H9 (cell line): ENCODE results near the gene RAB33B. TPM values are rescaled to one million over a fixed set of nuclear protein-coding genes. Genes with fewer than 3 reads are reported as not detected.
A peak's percentile ranks its signal among the peaks of the same experiment; 100 is the strongest.

ENCODE experiments used
- DNase-seq: peaks from one replicate; pipeline ENCODE4 v3.0.0-alpha.2; 2017
- H2AFZ ChIP-seq: one replicate; pipeline ENCODE4 v1.6.1; 2013; ENCODE audit warnings: mild to moderate bottlenecking, low read length, control low read depth, moderate library complexity
- H2AK5ac ChIP-seq: 2 replicates; pipeline ENCODE4 v1.6.1; 2013; ENCODE audit warnings: low read length, control low read depth, mixed read lengths; ENCODE audit not compliant: insufficient read length
- H2BK120ac ChIP-seq: one replicate; pipeline ENCODE4 v1.6.1; 2013; ENCODE audit warnings: low read depth, mild to moderate bottlenecking, low read length, control low read depth, inconsistent platforms; ENCODE audit not compliant: poor library complexity, severe bottlenecking
- H2BK12ac ChIP-seq: 2 replicates; pipeline ENCODE4 v1.6.1; 2013; ENCODE audit warnings: low read length, control low read depth, mixed read lengths, low read depth; ENCODE audit not compliant: insufficient read length
- H2BK15ac ChIP-seq: 2 replicates; pipeline ENCODE4 v1.6.1; 2013; ENCODE audit warnings: low read depth, low read length, control low read depth
- H2BK20ac ChIP-seq: one replicate; pipeline ENCODE4 v1.6.1; 2013; ENCODE audit warnings: low read depth, mild to moderate bottlenecking, low read length, control low read depth, inconsistent platforms; ENCODE audit not compliant: poor library complexity, severe bottlenecking
- H2BK5ac ChIP-seq: 2 replicates; pipeline ENCODE4 v1.6.1; 2013; ENCODE audit warnings: low read length, control low read depth, mixed read lengths; ENCODE audit not compliant: insufficient read length
- H3K14ac ChIP-seq: 2 replicates; pipeline ENCODE4 v1.6.1; 2013; ENCODE audit warnings: low read length, control low read depth; ENCODE audit not compliant: insufficient read depth
- H3K18ac ChIP-seq: 2 replicates; pipeline ENCODE4 v1.6.1; 2013; ENCODE audit warnings: low read depth, mild to moderate bottlenecking, mixed read lengths, low read length, control low read depth; ENCODE audit not compliant: insufficient read length
- H3K23ac ChIP-seq: 2 replicates; pipeline ENCODE4 v1.6.1; 2013; ENCODE audit warnings: low read length, control low read depth, mixed read lengths, low read depth; ENCODE audit not compliant: insufficient read length
- H3K23me2 ChIP-seq: 2 replicates; pipeline ENCODE4 v1.6.1; 2013; ENCODE audit warnings: low read depth, mild to moderate bottlenecking, mixed read lengths, low read length, control low read depth; ENCODE audit not compliant: insufficient read length, poor library complexity, severe bottlenecking
- H3K27ac ChIP-seq: 2 replicates; pipeline ENCODE4 v1.5.1; 2013; ENCODE audit warnings: low read length, control low read depth, mixed read lengths, low read depth; ENCODE audit not compliant: insufficient read length
- H3K27me3 ChIP-seq: 2 replicates; pipeline ENCODE4 v1.6.1; 2013; ENCODE audit warnings: low read length, control low read depth, inconsistent platforms; ENCODE audit not compliant: insufficient read depth
- H3K4ac ChIP-seq: 2 replicates; pipeline ENCODE4 v1.6.1; 2013; ENCODE audit warnings: low read depth, mild to moderate bottlenecking, control low read depth, inconsistent platforms, low read length, moderate library complexity
- H3K4me1 ChIP-seq: 2 replicates; pipeline ENCODE4 v1.6.1; 2013; ENCODE audit warnings: low read length, control low read depth, inconsistent platforms; ENCODE audit not compliant: insufficient read depth
- H3K4me2 ChIP-seq: 2 replicates; pipeline ENCODE4 v1.6.1; 2013; ENCODE audit warnings: low read length, control low read depth, mixed read lengths; ENCODE audit not compliant: insufficient read length, insufficient read depth
- H3K56ac ChIP-seq: 2 replicates; pipeline ENCODE4 v1.6.1; 2013; ENCODE audit warnings: low read depth, mild to moderate bottlenecking, mixed read lengths, low read length, control low read depth; ENCODE audit not compliant: insufficient read length
- H3K79me1 ChIP-seq: 2 replicates; pipeline ENCODE4 v1.6.1; 2013; ENCODE audit warnings: low read depth, mild to moderate bottlenecking, moderate library complexity, low read length, control low read depth, inconsistent platforms; ENCODE audit not compliant: insufficient read depth, poor library complexity, severe bottlenecking
- H3K79me2 ChIP-seq: 2 replicates; pipeline ENCODE4 v1.6.1; 2013; ENCODE audit warnings: low read length, control low read depth, inconsistent platforms; ENCODE audit not compliant: insufficient read depth
- H3K9ac ChIP-seq: 2 replicates; pipeline ENCODE4 v1.6.1; 2013; ENCODE audit warnings: low read length, control low read depth, mixed read lengths; ENCODE audit not compliant: insufficient read length; ENCODE audit errors: extremely low read depth
- H3K9me3 ChIP-seq: one replicate; pipeline ENCODE4 v1.6.1; 2013; ENCODE audit warnings: low read depth, low read length, inconsistent platforms; ENCODE audit not compliant: control insufficient read depth
- H3T11ph ChIP-seq: one replicate; pipeline ENCODE4 v1.6.1; 2013; ENCODE audit warnings: mild to moderate bottlenecking, low read length, control low read depth, inconsistent platforms
- H4K20me1 ChIP-seq: one replicate; pipeline ENCODE4 v1.6.1; 2013; ENCODE audit not compliant: control insufficient read depth, insufficient read length, insufficient read depth
- H4K5ac ChIP-seq: 2 replicates; pipeline ENCODE4 v1.6.1; 2013; ENCODE audit warnings: low read depth, mild to moderate bottlenecking, mixed read lengths, low read length, control low read depth; ENCODE audit not compliant: insufficient read length
- H4K8ac ChIP-seq: replicated peaks from 2 replicates; pipeline ENCODE4 v1.6.1; 2013; ENCODE audit warnings: low read length, control low read depth, mixed read lengths, low read depth; ENCODE audit not compliant: insufficient read length
- H4K91ac ChIP-seq: 2 replicates; pipeline ENCODE4 v1.6.1; 2013; ENCODE audit warnings: low read depth, mild to moderate bottlenecking, moderate library complexity, mixed read lengths, low read length, control low read depth; ENCODE audit not compliant: insufficient read length
- H3K27ac Mint-ChIP-seq, 3 experiments: 2 replicates in 2 of 3; 3 replicates in 1 of 3; pipeline ENCODE4 v1.8.0; 2020 to 2021; ENCODE audit warnings: mixed read lengths in 3 of 3, mild to moderate bottlenecking in 1 of 3, moderate library complexity in 1 of 3
- H3K27me3 Mint-ChIP-seq: 2 replicates; pipeline ENCODE4 v1.8.0; 2021; ENCODE audit warnings: low read depth, mild to moderate bottlenecking, moderate library complexity, mixed read lengths
- H3K36me3 Mint-ChIP-seq, 3 experiments: 2 replicates in 2 of 3; 3 replicates in 1 of 3; pipeline ENCODE4 v1.8.0; 2020 to 2021; ENCODE audit warnings: low read depth in 3 of 3, mixed read lengths in 3 of 3; ENCODE audit not compliant: insufficient read depth in 1 of 3
- H3K4me1 Mint-ChIP-seq, 2 experiments: 2 replicates each; pipeline ENCODE4 v1.8.0; 2020; ENCODE audit warnings: mixed read lengths in 2 of 2
- H3K4me3 Mint-ChIP-seq, 2 experiments: 2 replicates in 1 of 2; 3 replicates in 1 of 2; pipeline ENCODE4 v1.8.0; 2020 to 2021; ENCODE audit warnings: mild to moderate bottlenecking in 2 of 2, mixed read lengths in 2 of 2, moderate library complexity in 1 of 2
- H3K9me3 Mint-ChIP-seq, 2 experiments: 2 replicates in 1 of 2; 3 replicates in 1 of 2; pipeline ENCODE4 v1.8.0; 2020; ENCODE audit warnings: mild to moderate bottlenecking in 2 of 2, mixed read lengths in 2 of 2, moderate library complexity in 1 of 2
- WGBS: extraction: QIAGEN DNeasy Blood & Tissue Kit; methylation state at CpG from one replicate; pipeline ENCODE4 v1.1.7; 2013; ENCODE audit warnings: missing lambda C conversion rate, low lambda C conversion rate, mixed read lengths; ENCODE audit not compliant: insufficient read length; ENCODE audit errors: extremely low coverage; 5-methylcytosine and 5-hydroxymethylcytosine counted together
- total RNA-seq: library from RNA; stranded (reverse); gene quantifications from 2 replicates; pipeline ENCODE4 v1.2.1, GENCODE V29; 2021
- TF ChIP-seq, protein P1 (sequence below): fragments of 200-600 bp; sonication (generic); conservative IDR thresholded peaks from 3 replicates; pipeline ENCODE4 v1.8.0; 2021; ENCODE audit warnings: antibody characterized with exemption, mild to moderate bottlenecking

The RAB33B gene
- total RNA-seq, 1 experiment from 2014 or later = 7.7 TPM

DNA sequence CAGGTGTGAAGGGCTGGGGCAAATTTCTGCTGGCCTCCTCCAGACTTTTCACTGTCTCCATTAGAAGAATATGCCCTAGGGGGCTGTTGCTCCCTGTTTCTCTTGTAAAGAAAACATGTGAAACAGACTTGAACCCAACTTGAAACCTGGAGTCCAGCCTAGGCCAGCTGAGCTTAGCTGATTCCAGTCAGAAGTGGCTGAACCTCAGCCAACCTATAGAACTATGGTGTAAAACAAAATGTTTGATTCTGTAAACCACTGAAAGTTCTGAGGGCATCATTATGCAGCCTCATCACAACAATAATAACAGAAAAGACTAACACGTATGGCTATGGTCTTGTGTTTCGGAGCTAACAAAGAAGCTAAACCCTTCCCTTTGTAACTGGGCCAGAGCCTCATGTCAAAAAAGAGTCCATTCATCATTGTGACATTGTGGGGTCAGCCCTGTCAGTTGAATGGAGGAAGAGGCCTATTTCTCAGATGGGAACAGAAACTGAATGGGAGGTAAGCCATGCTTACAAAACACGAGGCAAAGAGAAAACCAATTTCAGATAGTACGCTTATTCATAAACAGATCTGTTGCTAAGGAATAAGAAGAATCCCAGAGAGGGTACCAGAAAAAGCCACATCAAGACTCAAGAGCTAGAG, 68.0 kb downstream of the RAB33B start:
- no peaks in the 10 kb centered on the region for H3K23me2 ChIP-seq
- H3K4ac ChIP-seq = no peak overlapping the region
- H3K27me3 Mint-ChIP-seq = no peaks in the 10 kb centered on the region
- H3K27ac Mint-ChIP-seq = peak overlapping the region in 1 of 3 experiments; percentile 66; a peak in 1 of 7 replicates
- no peak overlapping the region for H4K91ac ChIP-seq
- no peak for DNase-seq
- no peak overlapping the region for H3K4me2 ChIP-seq
- H3K27ac ChIP-seq = no peak overlapping the region
- no peaks in the 10 kb centered on the region for H3K4me1 ChIP-seq
- no peak overlapping the region for H2AFZ ChIP-seq
- no peaks in the 10 kb centered on the region for H3K9me3 Mint-ChIP-seq
- H4K5ac ChIP-seq = no peak overlapping the region
- H3K36me3 Mint-ChIP-seq = peaks cover 0 to under 1% (median 0%) of the 10 kb centered on the region in 3 experiments; a peak in 1 of 7 replicates
- peaks cover 2 to 5% of the 10 kb centered on the region in 2 experiments; a peak in 3 of 4 replicates for H3K4me1 Mint-ChIP-seq
- TF ChIP-seq, protein P1, sequence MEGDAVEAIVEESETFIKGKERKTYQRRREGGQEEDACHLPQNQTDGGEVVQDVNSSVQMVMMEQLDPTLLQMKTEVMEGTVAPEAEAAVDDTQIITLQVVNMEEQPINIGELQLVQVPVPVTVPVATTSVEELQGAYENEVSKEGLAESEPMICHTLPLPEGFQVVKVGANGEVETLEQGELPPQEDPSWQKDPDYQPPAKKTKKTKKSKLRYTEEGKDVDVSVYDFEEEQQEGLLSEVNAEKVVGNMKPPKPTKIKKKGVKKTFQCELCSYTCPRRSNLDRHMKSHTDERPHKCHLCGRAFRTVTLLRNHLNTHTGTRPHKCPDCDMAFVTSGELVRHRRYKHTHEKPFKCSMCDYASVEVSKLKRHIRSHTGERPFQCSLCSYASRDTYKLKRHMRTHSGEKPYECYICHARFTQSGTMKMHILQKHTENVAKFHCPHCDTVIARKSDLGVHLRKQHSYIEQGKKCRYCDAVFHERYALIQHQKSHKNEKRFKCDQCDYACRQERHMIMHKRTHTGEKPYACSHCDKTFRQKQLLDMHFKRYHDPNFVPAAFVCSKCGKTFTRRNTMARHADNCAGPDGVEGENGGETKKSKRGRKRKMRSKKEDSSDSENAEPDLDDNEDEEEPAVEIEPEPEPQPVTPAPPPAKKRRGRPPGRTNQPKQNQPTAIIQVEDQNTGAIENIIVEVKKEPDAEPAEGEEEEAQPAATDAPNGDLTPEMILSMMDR = no peak
- H2BK5ac ChIP-seq = no peak overlapping the region
- no peak overlapping the region for H3K9ac ChIP-seq
- H3K18ac ChIP-seq = no peak overlapping the region
- H4K20me1 ChIP-seq = no peaks in the 10 kb centered on the region
- no peak overlapping the region for H3K14ac ChIP-seq
- no peak overlapping the region for H3K4me3 Mint-ChIP-seq
- H2AK5ac ChIP-seq = no peak overlapping the region
- H3T11ph ChIP-seq = no peak overlapping the region
- no peak overlapping the region for H3K56ac ChIP-seq
- no peak overlapping the region for H2BK12ac ChIP-seq
- no peak overlapping the region for H2BK20ac ChIP-seq
- no peak overlapping the region for H4K8ac ChIP-seq
- no peaks in the 10 kb centered on the region for H3K79me1 ChIP-seq
- no peak overlapping the region for H2BK15ac ChIP-seq
- H3K27me3 ChIP-seq = no peaks in the 10 kb centered on the region
- WGBS = no CpG with 5 or more reads among the region's 4 CpGs
- no peaks in the 10 kb centered on the region for H3K79me2 ChIP-seq
- no peaks in the 10 kb centered on the region for H3K9me3 ChIP-seq
- no peak overlapping the region for H3K23ac ChIP-seq
- no peak overlapping the region for H2BK120ac ChIP-seq
